22Rv1 (cell line): ENCODE data around the gene TNS1.

Experiments used
- H3K27ac ChIP-seq: fragments of 450-650 bp; 2 replicates; pipeline ENCODE4 v1.5.1; 2017
- ZFX ChIP-seq: fragments of 450-650 bp; IDR thresholded peaks from 2 replicates; pipeline ENCODE4 v1.6.1; 2017; ENCODE audit warnings: antibody characterized with exemption, borderline replicate concordance
- TF ChIP-seq, protein P1 (sequence below): fragments of 450-650 bp; IDR thresholded peaks from 2 replicates; pipeline ENCODE4 v1.5.1; 2017; ENCODE audit warnings: mild to moderate bottlenecking

The TNS1 gene

DNA sequence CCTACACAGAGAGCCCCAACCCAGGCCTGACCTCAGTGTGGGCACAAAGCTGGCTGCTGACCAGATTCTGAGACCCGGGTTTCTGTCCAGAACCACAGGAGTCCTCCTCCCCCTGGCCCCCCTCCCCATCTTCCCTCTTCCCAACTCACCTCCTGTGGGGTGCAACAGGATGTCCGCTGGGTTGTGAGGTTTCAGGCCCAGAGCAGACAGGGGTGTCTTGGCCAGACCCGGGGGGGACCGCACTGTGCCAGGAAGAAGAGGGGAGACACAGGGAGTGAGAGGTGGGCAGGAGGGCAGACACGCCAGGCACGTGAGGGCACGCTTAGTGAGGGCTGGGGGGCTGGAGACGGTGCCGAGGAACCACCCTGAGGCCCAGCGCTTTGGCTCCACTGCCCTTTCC, 171.5 kb downstream of the TNS1 start:
- no peak overlapping the region for H3K27ac ChIP-seq
- no peak for TF ChIP-seq ZFX
- TF ChIP-seq, protein P1, sequence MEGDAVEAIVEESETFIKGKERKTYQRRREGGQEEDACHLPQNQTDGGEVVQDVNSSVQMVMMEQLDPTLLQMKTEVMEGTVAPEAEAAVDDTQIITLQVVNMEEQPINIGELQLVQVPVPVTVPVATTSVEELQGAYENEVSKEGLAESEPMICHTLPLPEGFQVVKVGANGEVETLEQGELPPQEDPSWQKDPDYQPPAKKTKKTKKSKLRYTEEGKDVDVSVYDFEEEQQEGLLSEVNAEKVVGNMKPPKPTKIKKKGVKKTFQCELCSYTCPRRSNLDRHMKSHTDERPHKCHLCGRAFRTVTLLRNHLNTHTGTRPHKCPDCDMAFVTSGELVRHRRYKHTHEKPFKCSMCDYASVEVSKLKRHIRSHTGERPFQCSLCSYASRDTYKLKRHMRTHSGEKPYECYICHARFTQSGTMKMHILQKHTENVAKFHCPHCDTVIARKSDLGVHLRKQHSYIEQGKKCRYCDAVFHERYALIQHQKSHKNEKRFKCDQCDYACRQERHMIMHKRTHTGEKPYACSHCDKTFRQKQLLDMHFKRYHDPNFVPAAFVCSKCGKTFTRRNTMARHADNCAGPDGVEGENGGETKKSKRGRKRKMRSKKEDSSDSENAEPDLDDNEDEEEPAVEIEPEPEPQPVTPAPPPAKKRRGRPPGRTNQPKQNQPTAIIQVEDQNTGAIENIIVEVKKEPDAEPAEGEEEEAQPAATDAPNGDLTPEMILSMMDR: no peak

DNA sequence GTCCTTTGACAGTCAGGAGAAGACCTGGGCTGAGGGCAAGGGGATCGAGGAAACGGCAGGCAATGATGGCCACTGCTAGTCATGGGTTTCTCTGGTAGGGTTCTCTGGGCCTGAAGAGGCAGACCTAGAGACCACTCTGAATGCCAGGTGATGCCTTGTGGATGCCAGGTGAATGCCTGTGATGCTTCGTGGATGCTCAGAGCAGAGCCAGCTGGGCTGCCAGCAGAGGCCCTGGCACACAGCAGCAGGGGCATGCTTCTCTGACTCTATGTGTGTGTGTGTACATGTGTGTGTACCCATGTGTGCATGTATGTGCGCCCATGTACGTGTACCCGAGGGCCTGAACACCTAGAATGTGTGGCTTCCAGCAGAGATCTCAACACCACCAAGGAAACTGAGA, 172.0 kb downstream of the TNS1 start:
- TF ChIP-seq, protein P1: no peak
- TF ChIP-seq ZFX: no peak
- no peak overlapping the region for H3K27ac ChIP-seq

DNA sequence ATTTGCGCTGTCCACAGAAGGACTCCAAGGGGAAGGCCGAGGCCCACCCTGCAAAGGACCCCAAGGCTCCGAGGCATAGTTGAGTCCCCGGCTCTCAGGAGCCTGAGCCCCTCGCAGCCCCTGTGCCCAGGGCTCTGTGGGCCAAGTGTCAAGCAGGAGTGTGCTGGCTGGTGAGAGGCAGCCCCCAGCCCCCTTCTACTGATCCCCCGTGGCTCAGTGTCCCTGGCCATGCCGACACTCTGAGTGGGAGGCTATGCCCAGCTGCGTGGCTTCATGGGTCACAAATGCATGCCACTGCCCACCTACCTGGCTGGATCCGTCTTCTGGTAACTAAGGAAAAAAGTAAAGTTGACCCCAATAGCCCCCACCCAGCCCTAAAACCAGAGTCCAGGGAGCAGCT, 172.7 kb downstream of the TNS1 start:
- TF ChIP-seq, protein P1: no peak
- no peak for TF ChIP-seq ZFX
- no peak overlapping the region for H3K27ac ChIP-seq

DNA sequence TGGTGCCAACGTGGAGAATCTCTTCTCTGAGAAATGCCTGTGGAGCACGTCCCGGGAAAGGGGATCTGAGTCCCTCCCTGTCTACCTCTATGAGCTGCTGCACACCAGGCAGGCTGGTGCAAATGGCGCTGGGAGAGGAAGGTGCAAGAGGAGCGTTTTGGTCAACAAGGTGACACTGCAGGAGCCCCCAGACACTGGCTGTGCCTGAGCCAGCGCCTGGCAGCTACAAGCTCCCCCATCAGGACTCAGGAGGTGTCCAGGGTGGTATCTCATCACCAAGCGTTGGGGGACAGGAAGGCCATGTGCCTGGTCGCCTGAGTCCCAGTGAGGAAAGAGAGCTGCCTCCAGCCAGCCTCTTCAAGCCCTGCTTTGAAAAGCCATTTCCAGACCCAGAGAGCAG, 173.4 kb downstream of the TNS1 start:
- TF ChIP-seq, protein P1: no peak
- no peak for TF ChIP-seq ZFX
- H3K27ac ChIP-seq: no peak overlapping the region

DNA sequence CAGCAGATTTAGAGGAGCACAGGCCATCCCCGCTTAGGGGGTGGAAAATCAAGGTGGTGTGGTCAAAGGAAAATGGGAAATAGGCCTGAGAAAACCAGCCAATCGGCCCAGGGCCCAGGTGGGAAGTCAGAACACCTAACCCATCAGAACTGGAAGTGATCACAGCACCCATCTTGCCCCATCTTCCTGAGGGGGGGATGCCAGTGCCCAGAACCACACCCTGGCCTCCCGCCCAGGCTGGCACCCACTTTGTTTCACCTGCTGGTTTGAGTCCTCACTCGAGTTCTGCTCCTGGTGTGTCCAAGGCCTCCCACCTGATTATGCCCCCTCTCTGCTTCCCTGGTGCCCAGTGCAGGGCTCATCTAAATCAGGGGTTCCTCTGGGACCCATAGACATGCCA, 174.5 kb downstream of the TNS1 start:
- H3K27ac ChIP-seq: no peak overlapping the region
- TF ChIP-seq, protein P1: no peak
- TF ChIP-seq ZFX: no peak

DNA sequence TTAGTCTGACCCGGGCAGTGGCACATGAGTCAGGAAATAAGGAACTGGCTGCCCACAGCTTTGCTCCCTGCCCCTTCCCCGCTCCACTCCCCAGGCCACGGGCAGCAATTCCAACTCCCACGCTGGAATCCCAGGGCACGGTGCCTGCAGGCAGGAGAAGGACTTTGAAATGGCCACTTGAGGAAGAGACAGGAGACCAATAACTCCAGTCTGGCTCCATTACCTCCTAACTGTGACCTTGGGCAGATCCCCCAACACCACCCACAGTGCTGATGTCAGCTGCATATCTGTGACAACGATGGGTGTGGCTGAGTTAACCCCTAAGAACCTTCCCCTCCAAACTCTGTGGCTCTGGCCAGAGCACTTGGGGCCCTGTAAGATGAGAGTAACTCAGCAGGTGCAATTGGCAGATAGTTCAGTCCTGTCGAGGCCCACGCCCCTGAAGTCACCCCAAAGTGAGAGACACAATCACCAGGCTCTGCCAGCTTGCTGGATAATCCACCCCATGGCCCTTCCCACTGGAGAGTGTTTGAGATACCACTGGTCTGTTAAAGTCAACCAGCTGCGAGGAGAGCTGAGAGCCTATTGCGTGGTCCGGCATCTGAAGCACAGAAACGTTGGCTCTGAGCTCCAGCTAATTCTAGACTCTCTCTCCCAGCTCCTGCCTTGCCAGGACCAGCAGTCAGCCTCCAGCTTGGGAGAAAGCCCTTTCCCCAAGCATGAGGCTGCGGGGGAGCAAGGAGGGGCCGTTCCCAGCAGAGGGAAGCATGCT, 175.2 kb downstream of the TNS1 start:
- TF ChIP-seq ZFX: no peak
- TF ChIP-seq, protein P1: no peak
- H3K27ac ChIP-seq: no peak overlapping the region

DNA sequence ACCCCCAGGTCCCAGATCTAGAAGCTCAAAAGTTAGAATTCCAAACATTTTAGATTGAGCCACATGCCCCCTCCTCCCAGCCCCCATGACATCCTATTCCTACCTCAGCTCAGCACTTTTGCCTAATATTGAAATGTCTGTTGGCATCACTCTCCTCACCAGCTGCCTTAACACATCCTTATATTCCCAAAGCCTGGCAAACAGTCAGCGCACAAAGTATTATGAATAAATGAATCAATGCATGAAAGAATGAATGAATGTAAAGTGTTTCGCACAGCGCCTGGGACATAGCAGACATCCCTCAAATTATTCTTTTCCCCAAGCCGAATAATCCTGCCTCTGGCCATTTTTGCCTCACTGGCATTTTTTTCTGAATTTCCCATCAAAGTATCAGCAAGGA, 175.8 kb downstream of the TNS1 start:
- no peak overlapping the region for H3K27ac ChIP-seq

More for the DNA sequence above, 175.8 kb downstream of the TNS1 start:
- TF ChIP-seq, protein P1: no peak
- no peak for TF ChIP-seq ZFX
